GM19023 (cell line): Measurements from ENCODE around the gene GPR146.

Source experiments
- ATAC-seq: cut with Tn5 transposase; IDR thresholded peaks from one replicate; pipeline ENCODE4 v1.9.1; 2021; ENCODE audit warnings: mild to moderate bottlenecking, moderate library complexity; ENCODE audit not compliant: unreplicated experiment

GPR146 gene

DNA sequence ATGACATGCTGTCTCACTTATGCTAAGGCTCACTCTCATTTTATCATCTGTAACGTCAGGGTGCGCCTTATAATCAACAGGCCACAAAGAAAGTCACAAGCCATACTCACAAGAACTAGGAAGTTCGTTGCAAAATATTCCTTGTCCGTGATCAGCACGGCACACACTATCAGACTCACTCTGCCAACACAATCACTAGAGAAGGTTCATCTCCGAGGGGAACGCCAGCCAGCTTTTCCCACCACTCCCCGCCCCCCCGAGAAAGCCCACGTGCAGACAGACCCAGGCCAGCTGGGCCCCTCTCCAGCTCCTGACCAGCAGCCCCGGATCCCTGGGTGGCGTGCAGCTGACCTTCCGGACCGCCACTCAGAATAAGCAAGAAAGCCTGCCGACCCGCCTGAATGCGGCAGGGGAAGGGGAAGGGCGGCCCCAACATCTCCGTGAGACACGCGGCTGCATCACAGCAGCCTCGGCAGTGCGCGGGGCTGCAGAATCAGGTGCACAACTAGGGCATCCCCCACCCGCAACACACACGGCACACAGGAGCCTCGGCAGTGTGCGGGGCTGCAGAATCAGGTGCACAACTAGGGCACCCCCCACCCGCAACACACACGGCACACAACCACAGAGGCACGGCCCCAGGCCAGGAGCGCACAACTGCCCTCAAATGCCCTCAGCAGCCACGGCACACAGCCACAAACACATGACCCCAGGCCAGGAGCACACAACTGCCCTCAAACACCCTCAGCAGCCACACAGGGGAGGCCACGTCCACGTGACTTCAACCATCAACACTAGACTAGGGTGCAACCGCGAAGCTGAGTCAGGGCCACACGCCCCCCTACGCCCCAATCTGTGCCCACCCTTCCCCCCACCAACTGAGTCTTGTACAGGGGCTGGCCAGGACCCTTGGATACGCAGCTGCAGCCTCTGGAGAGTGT lies 2.5 kb upstream of the GPR146 start:
- ATAC-seq = no peak

DNA sequence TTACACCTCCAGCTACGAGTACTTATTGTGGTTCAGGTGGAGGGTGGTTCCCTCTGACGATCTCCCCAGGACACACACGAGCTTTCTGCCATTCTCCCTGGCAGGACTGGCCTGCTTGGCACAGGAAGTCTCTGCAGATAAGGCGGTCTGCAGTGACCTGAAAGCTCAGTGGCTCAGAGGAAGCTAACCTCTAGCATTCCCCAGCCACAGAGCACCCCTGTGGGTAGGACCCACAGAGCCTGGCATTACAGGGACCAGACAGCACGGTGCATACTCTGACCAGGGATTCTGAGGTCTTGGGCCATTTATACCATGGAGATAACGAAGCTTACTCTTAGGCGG lies 1.9 kb upstream of the GPR146 start:
- no peak for ATAC-seq

DNA sequence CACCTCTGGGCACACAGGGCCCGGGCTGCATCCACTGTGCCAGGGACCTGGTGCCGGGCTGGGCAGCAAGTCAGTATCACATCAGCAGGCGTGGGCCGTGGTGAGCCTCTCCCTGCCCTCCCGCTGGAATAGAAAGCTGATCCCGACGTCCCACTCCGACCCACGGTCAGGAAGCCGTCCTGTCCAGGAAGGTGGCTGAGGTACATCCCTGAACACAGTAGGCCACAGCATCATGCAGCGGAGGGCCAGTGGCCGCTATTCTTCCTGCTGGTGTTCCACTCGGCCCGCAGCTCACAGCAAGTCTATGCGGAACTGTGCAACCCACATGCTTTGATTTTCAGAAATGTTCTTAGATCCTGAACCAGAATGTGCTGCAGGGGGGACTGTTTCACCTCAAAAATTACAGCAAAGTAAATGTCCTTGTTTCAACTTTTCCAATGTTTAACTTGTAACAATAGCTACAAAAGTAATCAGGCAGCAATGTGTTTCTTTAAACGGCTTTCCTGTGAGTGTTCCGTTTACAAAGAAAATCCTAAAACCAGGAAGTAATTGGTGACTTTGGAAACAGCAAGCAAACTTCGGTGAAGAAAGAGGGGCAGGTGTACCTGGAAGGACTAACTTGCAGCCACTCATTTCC lies 676 bp upstream of the GPR146 start:
- ATAC-seq = no peak

DNA sequence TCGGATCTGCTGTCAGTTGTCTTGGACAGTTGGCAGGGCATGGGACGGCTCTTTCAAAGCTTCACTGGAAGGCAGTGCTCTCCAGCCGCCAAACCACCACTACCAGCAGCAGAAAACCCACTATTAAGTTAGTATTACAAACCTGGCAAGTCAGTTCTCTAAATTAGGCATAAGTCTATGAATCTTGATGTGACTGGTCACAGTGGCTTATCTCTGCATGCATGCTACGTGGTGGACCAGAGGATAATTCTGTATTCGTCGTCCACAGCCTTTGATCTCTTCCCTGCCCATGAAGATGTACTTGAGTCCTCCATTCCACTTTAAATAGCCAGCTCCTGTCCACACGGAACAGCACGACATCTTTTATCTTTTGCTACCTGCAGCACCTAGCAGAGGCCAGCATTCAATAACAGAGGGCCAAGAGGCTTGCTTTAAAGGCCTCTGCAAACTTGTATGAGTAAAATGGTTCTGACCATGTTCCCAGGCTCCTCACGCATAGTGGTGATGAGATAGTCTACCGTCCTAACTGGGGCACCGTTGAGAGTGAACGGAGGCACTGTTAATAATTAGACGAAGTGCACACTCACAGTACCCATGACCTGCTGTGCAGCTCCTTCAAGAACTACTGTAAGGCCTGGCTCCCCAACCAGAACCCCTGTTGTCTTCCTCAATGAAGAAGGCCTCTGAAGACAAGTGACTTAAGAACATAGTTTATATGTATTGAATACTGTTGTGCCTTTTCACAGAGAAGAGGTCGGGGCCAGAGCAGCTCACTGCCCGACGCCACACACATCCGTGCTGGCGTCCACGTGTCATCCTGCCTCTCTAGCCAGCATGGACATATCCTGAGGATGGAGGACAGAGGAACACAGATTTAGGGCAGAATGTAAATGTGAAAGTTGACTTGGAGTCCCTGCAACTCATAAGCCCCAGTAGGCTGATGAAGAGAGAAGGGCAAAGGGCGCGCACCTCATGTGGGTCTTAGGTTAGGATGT lies 1.0 kb downstream of the GPR146 start:
- no peak for ATAC-seq

DNA sequence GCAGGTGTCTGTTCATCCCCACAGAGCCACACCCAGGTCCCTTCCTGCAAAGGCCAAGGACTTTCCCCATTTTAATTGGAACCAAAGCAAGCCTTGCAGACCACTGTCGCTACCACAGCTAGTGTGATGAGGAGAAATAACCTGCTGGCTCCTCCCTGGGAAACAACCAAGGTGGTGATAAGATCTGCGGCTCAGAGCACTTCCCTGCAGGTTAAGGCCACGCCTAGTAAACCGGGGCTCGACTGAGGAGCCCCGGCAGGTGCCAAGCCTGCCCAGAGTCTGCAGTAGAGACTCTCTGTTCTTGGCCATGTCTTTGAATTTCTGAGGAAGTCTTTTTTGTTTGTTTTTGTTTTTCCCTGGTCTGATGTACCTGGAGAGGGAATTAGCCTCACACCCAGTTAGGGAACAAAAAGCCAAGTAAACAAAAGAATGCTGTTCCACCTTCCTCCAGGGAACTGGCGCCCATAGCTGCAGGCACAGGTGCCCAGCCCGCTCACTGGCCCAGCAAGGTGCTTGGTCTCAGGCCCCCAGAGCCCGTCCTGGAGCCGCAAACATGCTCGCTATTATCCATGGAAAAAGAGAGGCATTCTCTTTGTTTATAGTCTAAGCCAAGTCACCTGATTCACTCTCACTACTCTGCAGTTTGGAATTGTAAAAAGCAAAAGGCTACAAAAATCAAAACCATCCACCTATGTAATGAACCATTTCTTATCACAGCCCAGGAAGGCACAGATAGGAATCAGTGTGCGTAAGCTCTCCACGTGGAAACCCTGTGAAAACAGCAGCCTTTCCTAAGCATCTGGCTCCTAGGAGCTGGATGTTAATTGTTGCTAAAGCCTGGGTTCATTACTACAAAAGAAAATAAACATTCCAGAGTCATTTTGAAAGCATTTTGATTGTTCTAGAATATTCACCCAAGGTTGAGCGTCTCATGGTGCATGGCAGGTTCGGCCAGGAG lies 2.7 kb downstream of the GPR146 start:
- ATAC-seq = no peak

DNA sequence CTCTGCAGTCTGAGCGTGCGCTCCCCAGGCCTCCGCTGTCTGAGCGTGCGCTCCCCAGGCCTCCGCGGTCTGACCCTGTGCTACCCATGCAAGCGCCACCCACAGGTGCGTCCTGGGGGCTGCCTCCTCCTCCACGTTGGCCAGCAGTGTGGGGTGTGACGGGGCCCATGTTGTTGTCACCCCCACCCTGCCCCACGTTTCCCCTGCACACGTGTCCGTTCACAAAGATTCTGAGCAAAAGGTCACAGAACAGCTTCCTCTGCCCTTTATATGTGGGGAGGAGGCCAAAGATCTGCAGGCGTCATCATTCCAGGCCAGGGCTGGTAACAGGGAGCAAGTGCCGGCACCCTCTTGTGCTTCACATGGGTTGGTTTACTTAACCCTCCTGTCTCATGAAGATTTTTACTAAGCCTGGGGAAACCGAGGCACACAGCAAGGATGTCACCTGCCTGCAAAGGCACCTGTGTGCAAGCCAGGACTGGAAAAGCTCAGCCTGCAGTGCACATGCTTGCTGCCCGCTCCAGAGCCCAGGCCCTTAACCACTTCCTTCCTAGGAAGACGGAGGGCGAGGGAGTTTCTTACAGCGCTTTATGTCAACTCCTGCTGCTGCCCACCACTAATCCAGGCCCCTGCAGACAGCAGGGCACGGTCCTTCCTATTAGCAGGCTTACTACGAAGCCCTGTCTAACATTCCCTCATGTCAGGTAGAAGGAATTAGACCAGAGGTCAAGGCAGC lies 4.8 kb downstream of the GPR146 start:
- no peak for ATAC-seq

DNA sequence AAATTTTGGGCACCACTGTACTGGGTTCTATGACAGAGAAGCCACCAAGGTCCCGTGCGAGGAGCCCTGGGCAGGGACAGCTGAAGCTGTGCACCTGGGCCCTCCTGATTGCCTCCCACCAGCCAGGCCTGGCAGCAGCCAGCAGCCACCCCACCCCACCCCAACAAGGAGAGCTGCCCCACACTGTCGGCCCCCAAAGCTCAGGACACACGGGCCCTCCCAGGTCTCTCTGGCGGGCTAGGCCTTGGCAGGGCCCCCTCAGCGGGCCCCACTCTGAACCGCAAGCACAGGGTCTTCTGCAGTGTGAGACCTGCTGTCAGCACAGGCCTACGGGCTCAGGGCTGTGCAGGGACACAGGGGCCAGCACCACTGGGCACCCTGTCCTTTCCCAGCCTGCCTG lies 5.5 kb downstream of the GPR146 start:
- no peak for ATAC-seq

DNA sequence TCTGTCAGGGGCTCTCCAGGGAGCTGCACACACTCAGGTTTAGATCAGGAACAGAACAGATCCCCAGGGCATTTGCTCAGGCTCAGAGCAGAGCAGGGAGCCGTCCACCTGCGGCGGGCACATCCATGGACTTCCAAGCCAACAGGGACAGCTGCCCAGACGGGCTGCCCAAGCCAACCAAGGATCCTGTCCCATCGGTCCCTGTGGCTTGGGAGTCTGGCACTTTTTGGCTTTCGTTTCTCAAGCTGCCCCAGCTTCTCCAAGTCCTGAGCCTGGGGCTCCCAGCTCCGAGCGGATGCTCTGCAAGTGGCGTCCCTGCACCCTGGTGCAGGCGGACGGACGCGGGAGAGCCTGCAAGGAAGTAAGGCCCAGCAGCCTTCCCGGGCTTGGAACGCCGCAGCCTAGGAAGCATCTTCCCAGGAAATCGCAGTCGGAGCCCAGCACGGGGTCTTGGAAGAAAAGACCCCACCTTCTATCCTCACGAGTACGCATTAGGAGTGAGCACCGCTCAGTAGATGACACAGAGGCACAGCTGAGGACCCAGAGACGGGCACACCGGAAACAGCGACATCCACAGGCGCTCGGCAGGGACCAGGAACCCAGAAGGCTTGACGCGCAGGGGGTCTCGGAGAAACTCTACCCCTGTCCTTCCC lies 6.0 kb downstream of the GPR146 start:
- ATAC-seq = no peak

DNA sequence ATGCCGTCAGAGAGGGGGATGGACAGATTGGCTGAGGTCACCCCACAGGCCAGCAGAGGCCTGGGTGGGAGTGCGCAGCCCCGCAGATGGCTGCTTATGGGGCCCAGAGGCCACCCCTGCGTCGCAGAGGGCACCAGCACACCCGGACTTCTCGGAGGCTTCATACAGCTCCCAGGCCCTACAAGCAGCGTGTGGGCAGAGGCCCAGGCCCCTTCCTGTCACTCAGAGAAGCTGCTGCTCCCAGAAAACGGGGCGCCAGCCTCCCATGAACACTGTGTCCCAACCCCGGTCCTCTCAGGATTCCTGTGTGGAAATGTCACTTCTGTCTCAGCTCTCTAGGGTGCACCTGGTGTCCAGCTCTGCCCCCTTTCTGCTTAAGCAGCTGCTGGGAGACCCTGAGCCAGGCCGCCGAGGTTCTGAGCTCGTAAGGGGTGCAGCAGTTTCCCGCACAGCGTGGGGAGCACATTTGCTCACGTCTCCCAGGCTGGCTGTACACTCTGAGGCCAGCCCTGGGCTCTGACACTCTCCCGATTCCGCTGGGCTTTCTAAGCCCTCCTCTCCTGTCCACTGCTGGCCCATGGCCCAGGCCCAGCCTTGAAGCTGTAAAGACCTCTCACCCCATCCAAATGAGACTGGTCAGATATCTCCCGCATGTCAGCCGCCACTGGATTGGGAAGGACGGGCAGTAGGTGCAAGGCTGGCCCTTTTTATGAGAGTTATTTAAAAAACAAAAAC lies 6.8 kb downstream of the GPR146 start:
- ATAC-seq = no peak

DNA sequence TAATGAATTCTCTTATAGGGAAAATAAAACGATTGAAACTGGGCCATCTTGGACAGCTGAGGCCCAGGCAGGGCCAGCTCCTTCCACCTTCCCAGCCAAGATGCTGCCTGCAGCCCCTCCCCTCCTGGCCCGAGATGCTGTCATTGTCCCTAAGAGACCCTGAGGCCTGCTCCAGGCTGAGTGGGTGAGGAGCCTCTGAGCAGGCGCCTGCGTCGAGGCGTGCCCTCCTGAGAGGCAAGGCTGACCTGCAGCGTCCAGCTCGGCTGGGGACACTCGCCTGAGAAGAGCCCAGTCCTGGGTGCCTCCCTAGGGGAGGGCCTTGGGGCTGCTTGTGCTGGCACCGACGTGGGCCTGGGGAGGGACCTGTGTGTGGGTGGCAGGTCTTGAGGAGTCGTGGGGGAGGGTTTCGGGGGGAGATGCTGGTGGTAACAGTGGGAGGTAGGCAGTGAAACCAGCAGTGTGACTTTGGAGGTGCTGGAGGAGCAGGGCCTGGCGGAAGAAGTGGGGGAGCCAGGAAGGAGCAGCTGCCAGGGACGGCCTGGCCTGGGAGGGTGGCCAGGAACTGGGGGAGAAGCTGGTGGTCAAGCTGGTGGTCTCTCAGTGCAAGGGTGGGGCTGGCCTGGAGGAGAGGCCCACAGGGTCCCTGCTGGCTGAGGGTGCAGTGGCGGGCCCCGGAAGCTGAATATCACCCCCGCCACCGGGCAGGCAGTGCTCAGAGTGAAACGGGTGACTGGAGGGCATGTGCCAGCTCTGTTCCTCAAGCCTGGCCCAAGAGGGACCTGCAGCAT lies 7.9 kb downstream of the GPR146 start:
- ATAC-seq = no peak

DNA sequence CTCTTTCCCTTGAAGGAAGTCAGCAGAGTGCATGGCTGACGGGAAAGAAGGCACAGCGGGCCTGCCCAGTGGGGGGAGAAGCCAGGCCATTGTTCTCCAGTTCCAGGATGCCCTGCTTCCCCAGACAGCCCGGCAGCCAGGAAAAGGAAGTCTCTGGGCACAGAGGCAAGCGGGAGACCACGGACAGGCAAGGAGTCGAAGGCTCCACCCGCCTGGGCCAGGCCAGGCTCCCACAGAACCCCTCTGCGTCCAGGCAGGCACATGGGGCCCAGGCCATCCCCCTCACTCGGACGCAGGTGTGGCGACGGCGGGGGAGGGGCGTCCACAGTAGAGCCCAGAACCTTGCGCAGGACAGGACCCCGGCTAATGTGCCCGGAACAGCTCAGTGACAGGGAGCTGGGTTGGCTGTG lies 8.7 kb downstream of the GPR146 start:
- ATAC-seq = no peak

DNA sequence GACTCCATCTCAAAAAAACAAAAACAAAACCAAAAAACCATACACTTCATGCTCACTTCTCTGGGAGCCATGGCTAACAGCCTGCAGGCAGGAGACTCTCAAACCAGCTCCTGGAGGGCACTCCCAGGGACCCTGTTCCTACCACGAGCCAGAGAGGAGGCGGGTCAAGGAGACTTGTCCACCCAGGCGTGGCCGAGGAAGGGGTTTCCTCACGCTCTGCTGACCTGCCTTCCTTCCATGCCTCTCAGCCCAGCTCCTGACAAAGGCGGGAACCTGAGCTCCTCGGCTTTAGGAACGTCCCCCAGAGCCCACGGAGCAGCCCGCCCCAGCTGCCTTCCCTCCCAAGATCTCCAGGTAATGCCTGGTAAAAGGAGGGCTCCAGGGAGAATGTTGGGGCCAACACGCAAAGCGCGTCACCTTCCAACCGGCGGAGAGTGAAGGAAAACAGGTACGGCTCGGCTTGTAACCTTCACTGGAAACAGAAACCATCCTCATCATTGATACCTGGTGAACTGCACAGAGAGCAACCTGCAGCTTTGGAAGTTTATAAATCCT lies 9.5 kb downstream of the GPR146 start:
- no peak for ATAC-seq

DNA sequence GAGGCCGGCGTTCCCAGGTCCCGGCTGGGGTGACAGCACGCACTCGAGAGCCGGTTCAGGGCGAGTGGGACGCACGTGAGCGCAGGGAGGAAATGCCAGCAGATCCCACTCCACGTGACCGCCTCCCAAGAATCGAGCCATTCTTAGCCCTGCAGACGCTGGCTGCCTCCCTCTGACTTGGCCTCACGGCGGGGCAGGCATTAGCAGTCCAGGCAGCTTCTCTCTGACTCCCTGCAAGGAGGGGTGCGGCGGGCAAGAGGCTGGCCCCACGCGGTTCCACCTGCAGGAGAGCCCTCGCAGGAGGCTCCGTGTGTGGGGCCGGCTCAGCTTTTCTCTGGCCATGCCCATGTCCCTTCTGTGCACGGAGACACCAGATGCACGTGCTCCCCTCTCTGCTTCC lies 10.1 kb downstream of the GPR146 start:
- ATAC-seq = no peak

DNA sequence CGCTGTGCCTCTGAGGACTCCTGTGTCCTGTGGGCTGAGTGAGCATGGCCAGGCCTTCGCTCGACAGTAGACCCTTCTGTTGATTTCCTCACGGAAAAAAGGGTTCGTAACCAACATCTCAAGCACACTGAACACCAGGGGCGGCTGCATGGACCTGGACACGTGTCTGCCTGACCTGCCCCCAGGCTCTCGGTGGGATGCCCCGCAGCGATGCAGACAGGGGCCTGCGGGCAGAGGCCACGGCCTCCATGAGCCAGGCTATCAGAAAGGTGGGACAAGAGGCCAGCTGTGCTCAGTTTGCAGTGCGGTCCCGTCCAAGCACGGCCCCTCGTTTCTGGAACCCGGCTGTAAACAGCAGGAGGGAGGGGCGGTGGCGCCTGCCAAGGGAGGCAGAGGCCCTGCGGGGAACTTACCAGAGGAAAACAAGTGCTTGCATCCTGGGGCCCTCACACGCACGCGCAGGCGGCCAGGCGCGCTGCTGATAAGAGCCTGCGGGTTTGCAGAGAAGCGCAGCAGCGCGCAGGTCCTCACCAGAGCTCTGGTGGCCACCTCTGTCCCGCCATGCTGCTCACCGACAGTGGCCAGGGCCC lies 10.6 kb downstream of the GPR146 start:
- no peak for ATAC-seq

DNA sequence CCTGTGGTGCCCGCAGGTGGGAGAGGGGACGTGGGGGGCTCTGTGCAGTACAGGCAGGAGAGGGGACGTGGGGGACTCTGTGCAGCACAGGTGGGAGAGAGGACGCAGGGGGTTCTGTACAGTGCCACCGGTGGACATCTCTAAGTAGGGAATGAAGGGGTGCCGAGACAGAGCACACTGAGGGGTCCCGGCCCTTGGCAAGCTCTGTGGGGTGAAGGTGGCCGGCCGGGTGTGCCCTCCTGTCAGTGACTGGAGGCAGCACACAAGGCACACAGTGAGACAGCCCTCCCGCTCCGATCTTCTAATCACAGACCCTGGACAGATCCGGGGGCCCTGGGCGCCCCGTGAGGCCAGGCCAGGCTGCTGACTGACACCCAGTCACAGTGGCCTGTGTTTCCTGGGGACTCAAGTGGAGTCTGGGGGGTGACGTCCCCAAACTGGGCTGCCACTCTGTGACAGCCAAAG lies 11.2 kb downstream of the GPR146 start:
- no peak for ATAC-seq

DNA sequence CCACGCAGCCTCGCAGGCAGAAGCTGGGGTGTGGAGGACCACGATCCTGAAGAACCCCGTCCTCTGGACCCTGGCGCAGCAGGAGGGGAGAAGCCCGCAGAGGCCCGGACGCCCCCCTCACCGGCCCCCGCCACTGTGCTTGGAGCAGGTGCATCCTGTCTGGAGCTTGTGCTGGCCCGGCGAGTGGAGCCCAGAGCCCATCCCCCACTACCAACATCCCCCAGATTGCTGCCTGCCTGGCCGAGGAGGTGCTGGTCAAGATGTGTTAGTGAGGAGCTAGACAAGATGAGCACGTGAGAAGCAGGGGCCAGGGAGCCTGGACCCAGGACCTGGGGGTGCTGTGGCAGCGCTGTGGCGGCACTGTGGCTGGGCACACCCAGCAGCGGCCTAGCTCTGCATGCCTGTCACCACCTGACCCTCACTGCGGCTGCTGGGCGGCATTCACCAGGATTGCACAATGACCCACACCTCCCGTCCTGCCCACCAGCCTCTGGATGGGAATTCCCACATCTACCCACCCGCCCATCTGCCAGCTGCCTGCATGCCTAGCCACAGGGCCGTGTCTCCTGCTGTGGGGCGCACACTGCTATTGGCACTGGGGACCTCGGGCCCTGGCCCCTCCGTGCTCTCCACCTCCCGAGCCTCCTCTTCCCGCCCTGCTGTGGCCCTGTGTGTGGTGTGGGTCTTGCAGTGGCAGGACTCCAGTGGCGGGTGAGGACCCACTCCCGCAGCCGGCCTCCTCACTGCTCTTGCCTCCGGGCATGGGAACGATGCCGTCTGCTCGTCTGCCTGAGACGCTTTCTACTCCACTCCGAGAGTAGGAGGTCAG lies 11.8 kb downstream of the GPR146 start:
- ATAC-seq = no peak
